HuH-7.5 (cell line): Measurements from ENCODE around the gene CASKIN2.
"Not testable (repeated sequence)": the region's sequence is repeated elsewhere in the genome, so short reads cannot be mapped to it uniquely, and the experiment has no call there.

Experiments
- DNase-seq: peaks from one replicate; pipeline ENCODE4 v3.0.0; 2011; ENCODE audit warnings: low spot score

The CASKIN2 gene

DNA sequence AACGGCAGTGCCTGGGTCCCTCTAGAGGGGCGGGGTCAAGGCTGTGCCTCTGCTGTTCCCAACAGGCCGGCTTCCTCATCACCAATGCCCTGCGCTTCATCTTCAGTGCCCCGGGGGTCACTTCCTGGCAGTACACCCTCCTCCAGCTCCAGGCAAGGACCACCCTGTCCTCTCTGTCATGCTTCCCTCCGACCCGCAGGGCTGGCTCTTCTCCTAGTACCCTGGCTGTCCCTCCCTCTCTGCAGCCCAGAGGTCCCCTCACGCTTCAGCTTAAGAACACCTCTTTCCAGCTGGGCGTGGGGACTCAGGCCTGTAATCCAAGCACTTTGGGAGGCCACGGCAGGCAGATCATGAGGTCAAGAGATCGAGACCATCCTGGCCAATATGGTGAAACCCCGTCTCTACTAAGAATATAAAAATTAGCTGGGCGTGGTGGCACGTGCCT is 25.8 kb downstream of the CASKIN2 start:
- no peak for DNase-seq

GRCh38 chr17:75488693-75489510 is 26.4 kb downstream of the CASKIN2 start:
- no peak for DNase-seq

- no peak for DNase-seq
Measured at GRCh38 chr17:75487351-75488070, 27.8 kb downstream of the CASKIN2 start.

GRCh38 chr17:75486951-75487350 is 28.4 kb downstream of the CASKIN2 start:
- no peak for DNase-seq

GRCh38 chr17:75486151-75486550 is 29.2 kb downstream of the CASKIN2 start:
- no peak for DNase-seq

- DNase-seq: no peak
Measured at GRCh38 chr17:75485688-75486087, 29.6 kb downstream of the CASKIN2 start.

GRCh38 chr17:75482098-75482942 is 33.0 kb downstream of the CASKIN2 start:
- no peak for DNase-seq

DNA sequence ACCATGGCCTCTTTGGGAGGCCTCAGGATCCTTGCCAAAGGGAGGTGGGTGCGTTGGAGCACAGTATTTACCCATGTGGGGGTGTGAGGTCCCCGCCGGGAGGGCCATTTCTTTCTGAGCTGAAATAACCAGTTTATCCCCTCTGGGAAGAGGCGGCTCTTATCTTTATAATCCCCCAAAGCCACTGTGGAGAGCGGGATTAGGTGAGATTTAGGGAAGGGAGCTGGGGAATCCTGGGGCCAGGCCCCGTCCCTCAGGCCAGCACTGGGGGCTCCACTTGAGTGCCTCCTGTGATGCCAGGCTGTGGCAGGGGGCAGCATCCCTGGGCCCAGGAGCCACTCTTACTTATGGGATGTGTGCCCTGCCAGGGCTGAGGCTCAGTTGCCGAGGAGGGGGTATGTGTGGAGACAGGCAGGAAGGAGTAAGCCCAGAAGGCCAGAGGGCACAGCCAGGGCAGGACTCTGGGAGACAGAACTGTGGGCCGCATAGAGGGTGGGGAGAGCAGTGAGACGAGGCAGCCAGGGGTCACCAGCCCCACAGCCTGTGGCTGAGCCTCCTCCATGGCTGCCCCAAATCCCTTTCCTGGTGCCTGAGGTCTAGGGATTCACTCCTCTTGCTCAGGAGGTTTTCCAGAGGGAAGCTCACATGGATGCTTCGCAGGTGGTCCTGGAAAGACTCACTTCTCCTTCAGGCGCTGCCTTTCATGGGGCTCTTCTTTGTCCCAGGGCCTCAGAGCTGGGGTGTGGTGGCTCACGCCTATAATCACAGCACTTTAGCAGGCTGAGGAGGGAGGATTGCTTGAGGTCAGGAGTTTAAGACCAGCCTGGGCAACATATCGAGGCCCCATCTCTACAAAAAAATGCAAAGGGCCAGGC is 33.9 kb downstream of the CASKIN2 start:
- DNase-seq: no peak

GRCh38 chr17:75480281-75480680 is 35.1 kb downstream of the CASKIN2 start:
- DNase-seq: no peak

DNA sequence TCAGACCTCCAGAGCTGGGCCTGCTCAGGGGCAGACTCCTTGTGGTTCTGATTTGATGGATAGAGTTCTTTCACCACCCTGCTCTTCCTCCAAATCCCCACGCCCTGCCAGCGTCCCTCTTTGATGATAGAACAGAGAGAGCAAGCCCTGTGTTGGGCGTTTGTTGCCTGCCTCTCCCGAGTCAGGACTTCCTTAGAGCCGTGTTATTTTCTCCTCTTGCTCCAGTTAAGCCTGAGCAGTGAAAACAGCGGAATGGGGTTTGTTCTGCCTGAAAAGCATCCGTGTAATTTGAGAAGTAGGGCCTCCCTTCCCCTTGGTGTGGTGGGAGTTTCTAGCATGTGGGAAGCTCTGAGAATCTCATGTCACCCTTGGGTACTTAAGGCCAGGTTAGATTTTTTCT is 36.8 kb downstream of the CASKIN2 start:
- no peak for DNase-seq

GRCh38 chr17:75477490-75477862 is 37.9 kb downstream of the CASKIN2 start:
- DNase-seq: not testable (repeated sequence)

DNA sequence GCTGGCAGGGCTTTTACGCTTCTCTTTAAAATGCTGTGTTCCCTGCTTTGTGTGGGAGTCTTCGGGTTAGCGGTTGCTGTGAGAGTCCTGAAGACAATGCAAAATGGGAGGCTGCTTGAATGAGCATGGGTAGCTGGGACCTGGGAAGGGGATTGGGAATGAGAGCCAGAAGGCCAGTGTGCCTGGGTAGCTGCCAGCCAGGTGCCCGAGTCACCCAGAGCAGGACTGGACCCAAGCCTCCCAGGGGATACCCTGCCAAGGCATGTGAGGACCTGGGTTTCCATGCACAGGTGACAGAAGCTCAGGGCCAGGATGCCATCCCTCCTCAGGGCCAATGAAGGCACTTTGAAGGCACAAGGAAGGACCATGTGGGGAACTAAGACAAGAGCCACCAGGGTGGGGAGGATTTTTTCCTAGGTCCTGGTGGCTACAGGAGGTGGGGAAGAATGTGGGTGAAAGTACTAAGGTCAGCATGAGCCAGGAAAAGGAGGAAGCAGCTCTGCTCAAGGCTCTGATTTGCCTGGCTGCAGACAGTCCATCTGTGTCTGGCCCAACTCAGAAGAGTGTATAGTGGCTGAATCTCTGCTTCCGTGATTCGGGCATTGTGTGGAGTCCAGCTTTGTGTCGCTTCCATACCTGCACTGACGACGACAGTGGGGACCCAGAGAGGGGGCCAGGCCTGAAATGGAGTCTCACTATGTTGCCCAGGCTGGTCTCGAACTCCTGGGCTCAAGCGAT is 38.4 kb downstream of the CASKIN2 start:
- DNase-seq: no peak

- no peak for DNase-seq
Measured at GRCh38 chr17:75476271-75476671, 39.1 kb downstream of the CASKIN2 start.

- DNase-seq: no peak
Measured at GRCh38 chr17:75475851-75476250, 39.5 kb downstream of the CASKIN2 start.

DNA sequence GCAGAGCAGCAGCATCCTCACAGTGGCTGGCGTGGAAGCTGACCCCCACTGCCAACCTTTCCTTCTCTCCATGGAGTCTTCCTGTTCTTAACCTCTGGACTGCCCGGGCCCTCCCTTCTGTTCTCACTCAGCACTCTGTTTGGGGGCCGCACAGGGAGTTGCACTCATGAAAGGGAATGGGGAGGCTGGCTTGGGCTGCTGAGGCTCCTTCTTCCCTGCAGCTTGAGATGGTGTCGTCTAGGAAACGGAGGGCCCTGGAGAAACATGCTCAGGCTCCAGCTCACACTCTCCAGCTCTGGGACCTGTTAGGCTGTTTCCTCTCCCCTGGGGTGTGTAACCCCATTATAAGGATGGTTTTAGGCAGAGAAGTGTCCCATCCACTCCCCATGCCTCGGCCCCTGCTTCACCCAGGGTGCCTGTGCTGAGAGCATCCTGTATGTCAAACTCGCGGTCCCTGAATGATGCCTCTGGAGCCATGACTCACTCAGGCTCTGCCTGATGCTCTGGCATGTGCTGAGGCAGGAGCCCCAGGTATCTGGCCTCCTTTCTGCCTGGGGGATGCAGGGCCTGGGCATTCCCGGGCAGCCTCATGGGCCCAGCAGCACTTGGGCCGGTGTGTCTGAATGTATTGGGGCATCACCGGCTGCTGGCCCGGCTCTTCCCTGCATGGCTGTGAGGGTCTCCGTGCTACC is 40.0 kb downstream of the CASKIN2 start:
- DNase-seq: no peak

DNA sequence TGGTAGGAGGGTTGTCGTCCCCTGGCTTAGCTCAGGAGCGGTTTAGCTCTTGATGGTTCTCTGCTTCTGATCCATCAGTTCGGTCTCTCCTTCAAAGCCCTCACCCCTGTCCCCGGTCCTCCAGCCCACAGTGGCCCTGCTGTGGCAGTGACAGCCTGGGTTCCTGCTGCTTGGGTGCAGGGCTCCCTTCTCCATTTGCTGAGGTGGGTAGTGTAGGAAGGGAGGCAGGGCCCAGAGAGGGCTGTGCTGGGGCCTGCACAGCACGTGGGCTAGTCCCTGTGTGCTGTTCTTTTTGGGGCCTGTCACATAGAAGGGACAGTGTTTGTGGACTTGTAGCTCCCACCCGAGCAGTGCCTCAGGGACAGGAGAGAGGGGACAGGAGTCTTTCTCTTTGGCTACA is 40.6 kb downstream of the CASKIN2 start:
- DNase-seq: no peak

GRCh38 chr17:75473246-75473645 is 42.1 kb downstream of the CASKIN2 start:
- no peak for DNase-seq

GRCh38 chr17:75472119-75472518 is 43.2 kb downstream of the CASKIN2 start:
- peak; percentile 23 for DNase-seq

DNA sequence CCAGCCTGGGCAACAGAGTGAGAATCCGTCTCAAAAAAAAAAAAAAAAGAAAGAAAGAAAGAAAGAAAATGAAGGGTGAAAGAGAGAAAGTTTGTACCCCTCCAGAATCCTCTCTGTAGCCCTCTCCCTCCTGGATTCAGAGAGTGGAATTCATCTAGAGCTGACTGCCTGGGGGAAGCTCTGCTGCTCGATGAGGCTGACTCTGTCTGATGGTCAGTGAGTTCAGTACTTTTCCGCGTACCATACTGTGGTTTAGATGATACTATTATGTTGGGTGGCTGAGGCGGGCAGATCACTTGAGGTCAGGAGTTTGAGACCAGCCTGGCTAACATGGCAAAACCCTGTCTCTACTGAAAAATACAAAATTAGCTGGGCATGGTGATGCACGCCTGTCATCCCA is 44.1 kb downstream of the CASKIN2 start:
- DNase-seq: no peak

DNA sequence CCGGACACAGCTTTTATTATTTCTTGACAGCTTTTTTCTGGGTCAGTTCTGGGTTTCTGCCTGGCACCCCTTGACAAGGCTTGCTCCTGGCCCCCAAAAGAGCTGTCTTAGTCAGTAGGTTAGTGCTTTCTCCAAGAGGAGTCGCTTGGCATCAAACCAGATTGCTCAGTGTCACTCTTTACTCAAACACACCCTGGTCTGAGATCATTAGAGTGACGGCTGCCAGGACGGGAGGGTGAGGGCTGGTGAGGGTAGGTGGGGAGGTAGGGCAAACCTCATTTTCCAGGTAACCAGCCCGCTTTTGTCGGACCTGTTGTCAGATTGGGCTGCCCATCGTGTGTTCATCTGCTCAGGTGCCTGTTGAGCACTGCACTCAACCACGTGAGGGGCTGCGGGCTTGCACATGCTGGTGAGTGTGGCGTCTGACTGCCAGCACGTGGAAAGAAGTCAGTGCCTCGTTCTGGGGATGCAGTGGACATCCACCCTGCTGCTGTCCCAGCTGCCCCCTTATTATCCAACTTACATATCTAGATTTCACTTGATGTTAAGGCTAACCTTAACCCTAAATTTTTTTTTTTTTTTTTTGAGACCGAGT is 46.5 kb downstream of the CASKIN2 start:
- DNase-seq: no peak
